Right ventricle myocardium inferior (tissue), 1 donor: ENCODE results near the gene TTF2. TPM values are rescaled to one million over a fixed set of nuclear protein-coding genes. Genes with fewer than 3 reads are reported as not detected.
A peak's percentile ranks its signal among the peaks of the same experiment; 100 is the strongest.

Experiments
- ATAC-seq: fragments of 200-7000 bp; cut with Tn5 transposase; one replicate; pipeline ENCODE4 v1.9.1; 2020; ENCODE audit warnings: mild to moderate bottlenecking, moderate library complexity
- DNase-seq: peaks from one replicate; pipeline ENCODE4 v3.0.0; 2021; ENCODE audit errors: missing footprints
- intact Hi-C: fragments of 100-400 bp; cut with DNase I; formaldehyde crosslinking; loops from one replicate; pipeline ENCODE4 v1.11.0; 2022
- long read RNA-seq: library from polyadenylated mRNA; unstranded; transcript quantifications from one replicate; pipeline ENCODE4 v2.0.0, GENCODE V29; 2021
- total RNA-seq: library from RNA; stranded (reverse); fragmentation: NEBNext Ultra II Directional; extraction: Animal tissue kit (Norgen Biotek cat#: 25700); gene quantifications from one replicate; pipeline ENCODE4 v1.2.1, GENCODE V29; 2021
- donor health status: DM: no; HTN: yes; CAD: no; lungs with severe emphysema.

TTF2 gene
- 7.8 TPM for total RNA-seq
- long read RNA-seq, partial matches to known transcripts, result 1 of 3 reads
- long read RNA-seq, other reads (novel, unspliced or antisense), result 2 of 3 reads

GRCh38 chr1:117059678-117060440, at the start of gene TTF2:
Gene TTF2 (plus strand): TSS chr1:117060326. CDS start chr1:117060347, 21 bp downstream.
- ATAC-seq, result peak; percentile 100
- intact Hi-C loops, result loop anchor here (5.0 kb wide), 1 partner anchor 488 kb away; the partner anchor contains the start of gene CD58
- peak; percentile 92 for DNase-seq

DNA sequence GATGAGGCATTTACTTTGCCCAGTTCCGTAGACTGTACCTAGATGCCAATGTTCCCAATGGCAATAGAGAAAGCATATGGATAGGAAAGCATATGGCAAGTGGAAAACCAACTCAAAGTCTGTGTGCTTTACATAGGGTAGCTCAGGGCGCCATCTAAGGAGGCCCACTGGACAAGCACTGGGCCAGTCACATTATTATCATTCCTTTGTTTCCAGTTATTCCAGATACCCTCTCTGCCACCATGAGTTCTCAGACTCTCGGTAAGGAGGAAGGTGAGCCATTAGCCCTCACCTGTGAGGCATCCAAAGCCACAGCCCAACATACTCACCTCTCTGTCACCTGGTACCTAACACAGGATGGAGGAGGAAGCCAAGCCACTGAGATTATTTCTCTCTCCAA, 48.8 kb upstream of the TTF2 start:
- ATAC-seq (no peak), DNase-seq (no peak)
- intact Hi-C loops, result no loop called here

DNA sequence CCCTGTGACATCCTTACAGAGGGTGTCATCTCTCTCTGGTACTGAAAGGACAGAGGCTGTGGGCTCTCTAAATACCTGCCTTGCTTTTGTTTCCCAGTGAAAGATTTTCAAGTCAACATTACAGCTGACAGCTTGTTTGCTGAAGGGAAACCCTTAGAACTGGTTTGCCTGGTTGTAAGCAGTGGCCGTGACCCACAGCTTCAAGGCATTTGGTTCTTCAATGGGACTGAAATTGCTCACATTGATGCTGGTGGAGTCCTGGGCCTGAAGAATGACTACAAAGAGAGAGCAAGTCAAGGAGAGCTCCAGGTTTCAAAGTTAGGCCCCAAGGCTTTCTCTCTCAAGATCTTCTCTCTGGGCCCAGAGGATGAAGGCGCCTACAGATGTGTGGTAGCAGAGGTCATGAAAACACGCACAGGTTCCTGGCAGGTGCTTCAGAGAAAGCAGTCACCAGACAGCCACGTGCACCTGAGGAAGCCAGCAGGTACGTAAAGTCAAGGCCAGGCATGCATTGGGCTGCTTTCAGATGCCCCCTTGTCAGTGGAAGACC, 46.7 kb upstream of the TTF2 start:
- ATAC-seq, result no peak
- no peak for DNase-seq
- intact Hi-C loops, result no loop called here

- DNase-seq, result no peak
Measured at GRCh38 chr1:117014209-117014608, 45.9 kb upstream of the TTF2 start.

DNA sequence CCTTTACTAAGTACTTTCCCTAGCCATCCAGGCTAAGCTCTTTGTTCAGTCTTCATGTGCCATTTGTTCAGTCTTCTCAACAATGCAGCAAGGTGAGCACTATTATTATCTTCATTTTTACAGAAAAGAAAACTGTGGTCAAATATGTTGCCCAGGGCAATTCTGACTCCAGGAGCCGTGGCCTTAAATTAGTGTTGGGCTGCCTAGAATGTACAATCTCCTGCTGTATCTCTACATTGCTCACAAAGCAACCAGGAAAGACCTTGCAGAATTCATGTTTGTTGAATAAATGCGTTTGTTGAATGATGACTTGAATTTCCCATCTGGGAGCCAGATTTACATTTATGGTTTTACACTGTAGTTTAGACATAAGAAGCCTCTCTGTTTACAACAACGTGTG, 44.4 kb upstream of the TTF2 start:
- ATAC-seq (no peak), DNase-seq (no peak)
- intact Hi-C loops, result no loop called here

More at GRCh38 chr1:117014209-117014608, 45.9 kb upstream of the TTF2 start:
- ATAC-seq, result no peak
- intact Hi-C loops, result no loop called here

DNA sequence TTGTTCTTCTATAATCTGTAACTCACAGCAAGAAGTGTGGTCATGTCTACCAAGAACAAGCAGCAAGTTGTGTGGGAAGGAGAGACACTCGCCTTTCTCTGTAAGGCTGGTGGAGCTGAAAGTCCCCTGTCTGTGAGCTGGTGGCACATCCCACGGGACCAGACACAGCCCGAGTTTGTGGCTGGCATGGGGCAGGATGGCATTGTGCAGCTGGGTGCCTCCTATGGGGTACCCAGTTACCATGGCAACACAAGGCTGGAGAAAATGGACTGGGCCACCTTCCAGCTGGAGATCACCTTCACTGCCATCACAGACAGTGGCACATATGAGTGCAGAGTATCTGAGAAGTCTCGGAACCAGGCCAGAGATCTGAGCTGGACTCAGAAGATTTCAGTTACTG, 43.1 kb upstream of the TTF2 start:
- ATAC-seq (peak; percentile 13), DNase-seq (no peak)
- intact Hi-C loops, result no loop called here

- ATAC-seq, result peak; percentile 87
Measured at GRCh38 chr1:117017648-117018047, 42.5 kb upstream of the TTF2 start.

GRCh38 chr1:117020526-117021156, 39.5 kb upstream of the TTF2 start:
- intact Hi-C loops, result no loop called here
- ATAC-seq, result no peak
- no peak for DNase-seq

More at GRCh38 chr1:117017648-117018047, 42.5 kb upstream of the TTF2 start:
- DNase-seq, result peak; percentile 65
- intact Hi-C loops, result no loop called here

- ATAC-seq (no peak), DNase-seq (no peak)
- intact Hi-C loops, result no loop called here
Measured at GRCh38 chr1:117022114-117022513, 38.0 kb upstream of the TTF2 start.

DNA sequence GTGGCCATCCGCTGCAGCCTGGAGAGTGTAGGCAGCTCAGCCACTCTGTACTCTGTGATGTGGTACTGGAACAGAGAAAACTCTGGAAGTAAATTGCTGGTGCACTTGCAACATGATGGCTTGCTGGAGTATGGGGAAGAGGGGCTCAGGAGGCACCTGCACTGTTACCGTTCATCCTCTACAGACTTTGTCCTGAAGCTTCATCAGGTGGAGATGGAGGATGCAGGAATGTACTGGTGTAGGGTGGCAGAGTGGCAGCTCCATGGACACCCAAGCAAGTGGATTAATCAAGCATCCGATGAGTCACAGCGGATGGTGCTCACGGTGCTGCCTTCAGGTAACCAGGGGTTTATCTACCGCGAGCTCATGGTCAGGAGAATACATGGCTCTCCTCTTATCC, 34.6 kb upstream of the TTF2 start:
- no peak for ATAC-seq
- intact Hi-C loops, result no loop called here

GRCh38 chr1:117026361-117026760, 33.8 kb upstream of the TTF2 start:
- DNase-seq, result no peak
- intact Hi-C loops, result no loop called here
- no peak for ATAC-seq

More for the DNA sequence above, 34.6 kb upstream of the TTF2 start:
- no peak for DNase-seq

- no peak for ATAC-seq
- no peak for DNase-seq
- intact Hi-C loops, result no loop called here
Measured at GRCh38 chr1:117029685-117030084, 30.4 kb upstream of the TTF2 start.

DNA sequence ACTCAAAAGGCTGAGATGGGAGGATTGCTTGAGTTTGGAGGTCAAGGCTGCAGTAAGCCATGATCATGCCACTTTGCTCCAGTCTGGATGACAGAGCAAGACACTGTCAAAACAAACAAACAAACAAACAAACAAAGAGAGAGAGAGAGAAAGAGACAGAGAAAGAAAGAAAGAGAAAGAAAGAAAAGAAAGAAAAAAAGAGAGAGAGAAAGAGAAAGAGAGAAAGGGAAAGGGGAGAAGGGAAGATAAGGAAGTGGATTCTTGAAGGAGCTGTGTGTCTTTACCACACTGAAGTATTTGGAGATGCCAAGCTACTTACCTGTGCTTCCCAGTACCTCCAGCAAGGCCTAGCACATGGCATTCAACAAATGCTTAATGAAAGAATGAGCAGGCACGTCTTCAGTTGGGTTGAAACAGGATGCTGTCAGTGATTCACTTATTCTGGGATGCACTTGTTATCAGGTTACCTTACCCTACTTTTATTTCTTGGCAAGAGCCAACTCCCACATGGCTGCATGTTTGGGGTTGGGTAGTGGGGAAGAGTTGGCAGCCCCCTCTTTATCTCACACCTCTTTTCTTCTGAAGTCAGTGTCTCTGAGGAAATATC, 29.8 kb upstream of the TTF2 start:
- no peak for ATAC-seq
- intact Hi-C loops, result no loop called here
- DNase-seq, result no peak

- intact Hi-C loops, result no loop called here
- no peak for ATAC-seq
- no peak for DNase-seq
Measured at GRCh38 chr1:117032266-117032665, 27.9 kb upstream of the TTF2 start.

GRCh38 chr1:117032681-117033539, 27.2 kb upstream of the TTF2 start:
- ATAC-seq, result no peak
- intact Hi-C loops, result no loop called here
- DNase-seq, result no peak

GRCh38 chr1:117033772-117034171, 26.4 kb upstream of the TTF2 start:
- intact Hi-C loops, result no loop called here
- no peak for DNase-seq
- ATAC-seq, result no peak

GRCh38 chr1:117034791-117035290, 25.3 kb upstream of the TTF2 start:
- DNase-seq (no peak), ATAC-seq (no peak)
- intact Hi-C loops, result no loop called here

- intact Hi-C loops, result no loop called here
- ATAC-seq (no peak), DNase-seq (no peak)
Measured at GRCh38 chr1:117036018-117036461, 24.1 kb upstream of the TTF2 start.
